ENCODE measurements around the gene TMX3. TPM values are rescaled to one million over a fixed set of nuclear protein-coding genes. Genes with fewer than 3 reads are reported as not detected.

Gene TMX3
- total RNA-seq, 1 experiment from 2014 or later, result 37.4 TPM

DNA sequence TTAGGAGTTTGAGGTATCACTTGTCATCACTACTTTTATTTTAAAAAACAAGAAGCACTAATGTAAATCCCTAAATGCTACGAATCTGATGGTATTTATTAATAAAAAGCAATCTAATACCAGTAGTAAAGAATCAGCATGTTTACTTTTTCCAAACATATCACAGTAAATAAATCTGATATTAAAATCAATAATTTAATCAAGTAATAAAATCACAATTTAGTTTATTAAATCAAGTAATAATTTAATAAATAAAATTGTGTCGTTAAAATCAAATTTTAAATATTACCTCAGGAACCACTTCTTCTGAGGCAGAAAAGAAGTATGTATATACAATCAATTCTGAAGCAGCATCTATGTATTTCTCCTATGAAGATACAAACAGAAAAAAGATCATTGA lies 18.0 kb downstream of the TMX3 start:
- no peaks in the 10 kb centered on the region for H3K4me1 ChIP-seq (ENCODE audit: control insufficient read depth, insufficient read depth, low read length)
- no peak overlapping the region for H3K4me3 ChIP-seq (ENCODE audit: low read depth in 2 of 2, low read length in 2 of 2)
- no peak overlapping the region for H3K27ac ChIP-seq (ENCODE audit: low read length)
- intact Hi-C loops (cut with micrococcal nuclease; ENCODE audit: unreplicated experiment) (no loop called here), in situ Hi-C loops (cut with HindIII; ENCODE audit: low pct_unique_long_range_greater_than_20kb, low sequenced_read_pairs) (no loop called here)
- peaks cover 5% of the 10 kb centered on the region; the same call in 1 of the 2 replicates for H3K36me3 ChIP-seq (ENCODE audit: control insufficient read depth, insufficient read depth, low read length)
- ChIA-PET POLR2A (no interaction called here), CTCF (no interaction called here)
- H3K27me3 ChIP-seq (ENCODE audit: control insufficient read depth, insufficient read depth, low read length), result no peaks in the 10 kb centered on the region
- H3K9me3 ChIP-seq (ENCODE audit: control insufficient read depth, insufficient read depth, low read depth, low read length), result no peaks in the 10 kb centered on the region
- BruUV-seq (replicated peaks), result no TSS peak
- TF ChIP-seq SIN3A (IDR thresholded peaks at IDR 0.05; ENCODE audit: borderline replicate concordance, insufficient read depth, low read depth, low read length) (no peak), POLR2AphosphoS5 (IDR thresholded peaks at IDR 0.05; ENCODE audit: low read depth, low read length) (no peak), TCF7L2 (IDR thresholded peaks at IDR 0.05; ENCODE audit: low read depth, low read length) (no peak)
- TF ChIP-seq, protein P1, sequence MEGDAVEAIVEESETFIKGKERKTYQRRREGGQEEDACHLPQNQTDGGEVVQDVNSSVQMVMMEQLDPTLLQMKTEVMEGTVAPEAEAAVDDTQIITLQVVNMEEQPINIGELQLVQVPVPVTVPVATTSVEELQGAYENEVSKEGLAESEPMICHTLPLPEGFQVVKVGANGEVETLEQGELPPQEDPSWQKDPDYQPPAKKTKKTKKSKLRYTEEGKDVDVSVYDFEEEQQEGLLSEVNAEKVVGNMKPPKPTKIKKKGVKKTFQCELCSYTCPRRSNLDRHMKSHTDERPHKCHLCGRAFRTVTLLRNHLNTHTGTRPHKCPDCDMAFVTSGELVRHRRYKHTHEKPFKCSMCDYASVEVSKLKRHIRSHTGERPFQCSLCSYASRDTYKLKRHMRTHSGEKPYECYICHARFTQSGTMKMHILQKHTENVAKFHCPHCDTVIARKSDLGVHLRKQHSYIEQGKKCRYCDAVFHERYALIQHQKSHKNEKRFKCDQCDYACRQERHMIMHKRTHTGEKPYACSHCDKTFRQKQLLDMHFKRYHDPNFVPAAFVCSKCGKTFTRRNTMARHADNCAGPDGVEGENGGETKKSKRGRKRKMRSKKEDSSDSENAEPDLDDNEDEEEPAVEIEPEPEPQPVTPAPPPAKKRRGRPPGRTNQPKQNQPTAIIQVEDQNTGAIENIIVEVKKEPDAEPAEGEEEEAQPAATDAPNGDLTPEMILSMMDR (IDR thresholded peaks at IDR 0.05), result no peak
- TF ChIP-seq, protein P2, sequence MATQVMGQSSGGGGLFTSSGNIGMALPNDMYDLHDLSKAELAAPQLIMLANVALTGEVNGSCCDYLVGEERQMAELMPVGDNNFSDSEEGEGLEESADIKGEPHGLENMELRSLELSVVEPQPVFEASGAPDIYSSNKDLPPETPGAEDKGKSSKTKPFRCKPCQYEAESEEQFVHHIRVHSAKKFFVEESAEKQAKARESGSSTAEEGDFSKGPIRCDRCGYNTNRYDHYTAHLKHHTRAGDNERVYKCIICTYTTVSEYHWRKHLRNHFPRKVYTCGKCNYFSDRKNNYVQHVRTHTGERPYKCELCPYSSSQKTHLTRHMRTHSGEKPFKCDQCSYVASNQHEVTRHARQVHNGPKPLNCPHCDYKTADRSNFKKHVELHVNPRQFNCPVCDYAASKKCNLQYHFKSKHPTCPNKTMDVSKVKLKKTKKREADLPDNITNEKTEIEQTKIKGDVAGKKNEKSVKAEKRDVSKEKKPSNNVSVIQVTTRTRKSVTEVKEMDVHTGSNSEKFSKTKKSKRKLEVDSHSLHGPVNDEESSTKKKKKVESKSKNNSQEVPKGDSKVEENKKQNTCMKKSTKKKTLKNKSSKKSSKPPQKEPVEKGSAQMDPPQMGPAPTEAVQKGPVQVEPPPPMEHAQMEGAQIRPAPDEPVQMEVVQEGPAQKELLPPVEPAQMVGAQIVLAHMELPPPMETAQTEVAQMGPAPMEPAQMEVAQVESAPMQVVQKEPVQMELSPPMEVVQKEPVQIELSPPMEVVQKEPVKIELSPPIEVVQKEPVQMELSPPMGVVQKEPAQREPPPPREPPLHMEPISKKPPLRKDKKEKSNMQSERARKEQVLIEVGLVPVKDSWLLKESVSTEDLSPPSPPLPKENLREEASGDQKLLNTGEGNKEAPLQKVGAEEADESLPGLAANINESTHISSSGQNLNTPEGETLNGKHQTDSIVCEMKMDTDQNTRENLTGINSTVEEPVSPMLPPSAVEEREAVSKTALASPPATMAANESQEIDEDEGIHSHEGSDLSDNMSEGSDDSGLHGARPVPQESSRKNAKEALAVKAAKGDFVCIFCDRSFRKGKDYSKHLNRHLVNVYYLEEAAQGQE (IDR thresholded peaks at IDR 0.05; ENCODE audit: insufficient read depth in 1 of 2, low read depth in 2 of 2, low read length in 1 of 2), result no peak
- DNase-seq (ENCODE audit: low read depth, low spot score) (no peak), ATAC-seq (no peak)

DNA sequence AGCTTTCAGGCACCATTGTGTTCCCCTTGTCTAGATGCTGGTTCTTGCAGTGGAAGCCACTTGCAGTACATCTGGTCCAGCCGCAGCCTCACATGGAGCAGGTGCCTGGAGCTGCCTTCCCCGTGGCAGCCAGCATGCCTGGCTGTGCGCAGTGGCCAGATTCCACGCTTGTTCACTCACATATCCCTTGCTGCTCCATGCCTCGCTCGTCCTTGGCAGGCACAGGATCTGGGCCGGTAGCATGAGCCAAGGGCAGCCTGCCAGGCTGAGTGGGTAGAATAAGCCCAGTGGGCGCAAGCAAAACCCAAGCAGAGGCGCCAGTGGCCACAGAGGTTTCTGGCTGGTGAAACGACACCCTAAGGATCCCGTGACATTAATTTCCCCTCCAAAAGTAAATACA lies 20.6 kb downstream of the TMX3 start:
- in situ Hi-C loops (cut with HindIII; ENCODE audit: low pct_unique_long_range_greater_than_20kb, low sequenced_read_pairs), result no loop called here

More for the DNA sequence above, 20.6 kb downstream of the TMX3 start:
- ChIA-PET POLR2A (no interaction called here), CTCF (interaction anchor here (0.5 kb wide), 1 partner anchor 21 kb away, joined by 3 read pairs; no protein-coding TSS in a partner anchor)
- no peaks in the 10 kb centered on the region for H3K27me3 ChIP-seq (ENCODE audit: control insufficient read depth, insufficient read depth, low read length)
- H3K9me3 ChIP-seq (ENCODE audit: control insufficient read depth, insufficient read depth, low read depth, low read length), result no peaks in the 10 kb centered on the region
- H3K27ac ChIP-seq (ENCODE audit: low read length), result no peak overlapping the region
- intact Hi-C loops (cut with micrococcal nuclease; ENCODE audit: unreplicated experiment), result no loop called here
- DNase-seq (ENCODE audit: low read depth, low spot score) (no peak), ATAC-seq (no peak)
- peaks cover 5% of the 10 kb centered on the region; the same call in 1 of the 2 replicates for H3K36me3 ChIP-seq (ENCODE audit: control insufficient read depth, insufficient read depth, low read length)
- no peaks in the 10 kb centered on the region for H3K4me1 ChIP-seq (ENCODE audit: control insufficient read depth, insufficient read depth, low read length)
- BruUV-seq (replicated peaks), result no TSS peak
- TF ChIP-seq, protein P1 (IDR thresholded peaks at IDR 0.05), result no peak
- H3K4me3 ChIP-seq (ENCODE audit: low read depth in 2 of 2, low read length in 2 of 2), result no peak overlapping the region

Data from Panc1 (cell line).